Endodermal cell (in vitro differentiated cells): ENCODE results near the gene SORCS2. TPM values are rescaled to one million over a fixed set of nuclear protein-coding genes. Genes with fewer than 3 reads are reported as not detected.

Experiments used
- DNase-seq: peaks from one replicate; pipeline ENCODE4 v3.0.0-alpha.2; 2017
- H3K27ac ChIP-seq: 2 replicates; pipeline ENCODE4 v1.5.1; 2013; ENCODE audit warnings: mild to moderate bottlenecking, low read depth, low read length, moderate library complexity
- H3K27me3 ChIP-seq: 2 replicates; pipeline ENCODE4 v1.6.1; 2013; ENCODE audit warnings: mild to moderate bottlenecking, low read length, moderate library complexity; ENCODE audit not compliant: insufficient read depth, control insufficient read depth, poor library complexity, severe bottlenecking
- H3K36me3 ChIP-seq: 2 replicates; pipeline ENCODE4 v1.7.0; 2013; ENCODE audit warnings: mild to moderate bottlenecking, low read length, moderate library complexity; ENCODE audit not compliant: control insufficient read depth, insufficient read depth
- H3K4me1 ChIP-seq: one replicate; pipeline ENCODE4 v1.7.0; 2013; ENCODE audit warnings: low read length; ENCODE audit not compliant: control insufficient read depth, insufficient read depth
- H3K4me3 ChIP-seq: 2 replicates; pipeline ENCODE4 v1.5.1; 2013; ENCODE audit warnings: mild to moderate bottlenecking, low read length, moderate library complexity
- H3K9ac ChIP-seq: 2 replicates; pipeline ENCODE4 v1.6.1; 2013; ENCODE audit warnings: mild to moderate bottlenecking, low read length, moderate library complexity; ENCODE audit not compliant: poor library complexity, severe bottlenecking; ENCODE audit errors: extremely low read depth
- H3K9me3 ChIP-seq: 2 replicates; pipeline ENCODE4 v1.6.1; 2013; ENCODE audit warnings: mild to moderate bottlenecking, low read length, moderate library complexity; ENCODE audit not compliant: control insufficient read depth
- H3K27ac Mint-ChIP-seq: 2 replicates; pipeline ENCODE4 v1.8.0; 2020; ENCODE audit warnings: mixed read lengths
- H3K27me3 Mint-ChIP-seq: 2 replicates; pipeline ENCODE4 v1.8.0; 2021; ENCODE audit warnings: mild to moderate bottlenecking, mixed read lengths; ENCODE audit not compliant: insufficient read depth
- H3K36me3 Mint-ChIP-seq: 2 replicates; pipeline ENCODE4 v1.8.0; 2020; ENCODE audit warnings: low read depth, mixed read lengths
- H3K4me1 Mint-ChIP-seq: 2 replicates; pipeline ENCODE4 v1.8.0; 2020; ENCODE audit warnings: mixed read lengths
- H3K4me3 Mint-ChIP-seq: 2 replicates; pipeline ENCODE4 v1.8.0; 2020; ENCODE audit warnings: mild to moderate bottlenecking, moderate library complexity, mixed read lengths
- H3K9me3 Mint-ChIP-seq: 2 replicates; pipeline ENCODE4 v1.8.0; 2020; ENCODE audit warnings: mild to moderate bottlenecking, mixed read lengths
- CTCF ChIP-seq: fragments of 200-600 bp; sonication (generic); conservative IDR thresholded peaks from 2 replicates; pipeline ENCODE4 v1.5.0; 2021; ENCODE audit warnings: antibody characterized with exemption, mild to moderate bottlenecking
- WGBS, 2 experiments: methylation state at CpG; one replicate each; pipeline versions ENCODE4 v1.1.5 to v1.1.7; 2013; ENCODE audit warnings: missing lambda C conversion rate in 2 of 2, mixed read lengths in 1 of 2; ENCODE audit not compliant: insufficient coverage in 1 of 2, insufficient read length in 1 of 2; 5-methylcytosine and 5-hydroxymethylcytosine counted together
- total RNA-seq, 2 donors: library from RNA; stranded (reverse); fragmentation: NEBNext Ultra II Directional in 1 of 2; extraction: Animal tissue kit (Norgen Biotek cat#: 25700) in 1 of 2; gene quantifications; 2 replicates in 1 of 2; 3 replicates in 1 of 2; pipeline ENCODE4 v1.2.1, GENCODE V29; 2021

SORCS2 gene
- total RNA-seq, 2 donors from 2014 or later, result 1.4 to 1.9 TPM

GRCh38 chr4:7738458-7739076 lies 546.2 kb downstream of the SORCS2 start:
- Mint-ChIP-seq H3K4me1 (no peaks in the 10 kb centered on the region), H3K36me3 (no peaks in the 10 kb centered on the region), H3K27ac (no peak overlapping the region), H3K27me3 (no peaks in the 10 kb centered on the region), H3K9me3 (no peaks in the 10 kb centered on the region), H3K4me3 (no peak overlapping the region)
- Histone ChIP-seq H3K9ac (no peak overlapping the region), H3K27me3 (no peaks in the 10 kb centered on the region), H3K4me3 (no peak overlapping the region), H3K4me1 (no peaks in the 10 kb centered on the region), H3K27ac (no peak overlapping the region), H3K36me3 (no peaks in the 10 kb centered on the region), H3K9me3 (no peaks in the 10 kb centered on the region)
- WGBS, 2 experiments, result 95 to 96% methylated on average over 29 to 32 of the region's 32 CpGs
- no peak for TF ChIP-seq CTCF
- DNase-seq, result no peak

GRCh38 chr4:7739077-7739917 lies 547.0 kb downstream of the SORCS2 start:
- no peak for DNase-seq
- Histone ChIP-seq H3K4me1 (no peaks in the 10 kb centered on the region), H3K27ac (no peak overlapping the region), H3K9me3 (no peaks in the 10 kb centered on the region), H3K36me3 (no peaks in the 10 kb centered on the region), H3K4me3 (no peak overlapping the region), H3K9ac (no peak overlapping the region), H3K27me3 (no peaks in the 10 kb centered on the region)
- Mint-ChIP-seq H3K36me3 (no peaks in the 10 kb centered on the region), H3K27ac (no peak overlapping the region), H3K9me3 (no peaks in the 10 kb centered on the region), H3K4me1 (no peaks in the 10 kb centered on the region), H3K27me3 (no peaks in the 10 kb centered on the region), H3K4me3 (no peak overlapping the region)
- WGBS, 2 experiments, result 95 to 96% methylated on average over 24 to 37 of the region's 37 CpGs
- no peak for TF ChIP-seq CTCF

GRCh38 chr4:7739918-7740865 lies 547.9 kb downstream of the SORCS2 start:
- Histone ChIP-seq H3K27ac (no peak overlapping the region), H3K4me3 (no peak overlapping the region), H3K9me3 (no peaks in the 10 kb centered on the region), H3K4me1 (no peaks in the 10 kb centered on the region), H3K27me3 (no peaks in the 10 kb centered on the region), H3K36me3 (no peaks in the 10 kb centered on the region), H3K9ac (no peak overlapping the region)
- H3K4me3 Mint-ChIP-seq, result no peak overlapping the region
- no peak overlapping the region for H3K27ac Mint-ChIP-seq
- no peak for DNase-seq
- TF ChIP-seq CTCF, result no peak
- H3K4me1 Mint-ChIP-seq, result no peaks in the 10 kb centered on the region
- WGBS, 2 experiments, result 92% methylated on average over 16 to 45 of the region's 45 CpGs
- no peaks in the 10 kb centered on the region for H3K9me3 Mint-ChIP-seq
- no peaks in the 10 kb centered on the region for H3K27me3 Mint-ChIP-seq
- H3K36me3 Mint-ChIP-seq, result no peaks in the 10 kb centered on the region
